ENCODE measurements around the gene EBPL. TPM values are rescaled to one million over a fixed set of nuclear protein-coding genes. Genes with fewer than 3 reads are reported as not detected.
"Not testable (repeated sequence)": the region's sequence is repeated elsewhere in the genome, so short reads cannot be mapped to it uniquely, and the experiment has no call there.

Gene EBPL
- total RNA-seq, 3 donors from 2014 or later (not counting 1 experiment from before 2014, with no cell fraction given), result 7.1 to 11.3 (median 10.7) TPM

DNA sequence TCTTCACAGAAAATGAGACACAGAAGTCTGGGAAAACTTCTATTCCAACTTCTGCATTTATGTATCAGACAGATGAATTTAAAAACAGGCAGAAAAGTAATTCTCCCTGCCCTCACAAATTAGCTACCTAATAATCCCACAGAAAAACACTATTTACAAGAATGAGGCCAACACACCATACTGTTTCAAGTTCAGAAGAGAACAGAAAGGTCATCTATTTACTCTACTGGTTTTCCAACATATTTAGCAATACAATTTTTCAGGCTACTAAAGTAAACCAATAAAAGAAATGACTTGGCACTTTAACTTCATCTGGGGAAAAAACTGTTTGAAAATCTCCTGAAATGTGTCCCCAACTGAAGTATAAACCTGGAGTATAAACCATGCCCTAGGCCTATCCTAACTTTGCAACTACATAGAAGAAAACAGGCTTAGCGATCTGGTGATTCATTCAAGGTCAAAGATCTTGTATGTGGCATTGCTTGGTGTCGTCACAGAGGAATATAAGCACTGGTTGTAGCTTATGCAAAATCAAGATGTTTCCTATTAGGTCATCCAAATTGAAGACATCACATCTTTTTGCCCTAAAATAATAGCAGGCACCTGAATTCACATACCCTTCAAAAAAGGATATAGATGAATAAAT, 20.1 kb upstream of the EBPL start:
- Mint-ChIP-seq H3K4me1 (peaks cover 0 to 5% of the 10 kb centered on the region in 2 donors), H3K27ac (no peak overlapping the region), H3K4me3 (no peak overlapping the region), H3K27me3 (ENCODE audit: low read depth in 2 of 2) (no peaks in the 10 kb centered on the region), H3K36me3 (peaks cover 23% of the 10 kb centered on the region), H3K9me3 (peaks cover 2 to 9% of the 10 kb centered on the region in 2 donors)
- WGBS (ENCODE audit: insufficient coverage), result 100% methylated on average over 2 of the region's 2 CpGs
- H3K4me1 ChIP-seq (ENCODE audit: control insufficient read depth, insufficient read depth, low read length), result no peaks in the 10 kb centered on the region
- ATAC-seq, result no peak
- no peaks in the 10 kb centered on the region for H3K27me3 ChIP-seq (ENCODE audit: control insufficient read depth, insufficient read depth, low read length)
- DNase-seq, result no peak
- H3K4me3 ChIP-seq (ENCODE audit: low read length), result no peak overlapping the region
- TF ChIP-seq, protein P1, sequence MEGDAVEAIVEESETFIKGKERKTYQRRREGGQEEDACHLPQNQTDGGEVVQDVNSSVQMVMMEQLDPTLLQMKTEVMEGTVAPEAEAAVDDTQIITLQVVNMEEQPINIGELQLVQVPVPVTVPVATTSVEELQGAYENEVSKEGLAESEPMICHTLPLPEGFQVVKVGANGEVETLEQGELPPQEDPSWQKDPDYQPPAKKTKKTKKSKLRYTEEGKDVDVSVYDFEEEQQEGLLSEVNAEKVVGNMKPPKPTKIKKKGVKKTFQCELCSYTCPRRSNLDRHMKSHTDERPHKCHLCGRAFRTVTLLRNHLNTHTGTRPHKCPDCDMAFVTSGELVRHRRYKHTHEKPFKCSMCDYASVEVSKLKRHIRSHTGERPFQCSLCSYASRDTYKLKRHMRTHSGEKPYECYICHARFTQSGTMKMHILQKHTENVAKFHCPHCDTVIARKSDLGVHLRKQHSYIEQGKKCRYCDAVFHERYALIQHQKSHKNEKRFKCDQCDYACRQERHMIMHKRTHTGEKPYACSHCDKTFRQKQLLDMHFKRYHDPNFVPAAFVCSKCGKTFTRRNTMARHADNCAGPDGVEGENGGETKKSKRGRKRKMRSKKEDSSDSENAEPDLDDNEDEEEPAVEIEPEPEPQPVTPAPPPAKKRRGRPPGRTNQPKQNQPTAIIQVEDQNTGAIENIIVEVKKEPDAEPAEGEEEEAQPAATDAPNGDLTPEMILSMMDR (IDR thresholded peaks at IDR 0.05), result no peak
- intact Hi-C loops (cut with micrococcal nuclease), result no loop called here
- H3K9me3 ChIP-seq (ENCODE audit: control insufficient read depth, insufficient read depth, low read length), result peaks cover under 1% of the 10 kb centered on the region
- H3K27ac ChIP-seq (ENCODE audit: low read length), result no peak overlapping the region
- peaks cover 31% of the 10 kb centered on the region for H3K36me3 ChIP-seq (ENCODE audit: control insufficient read depth, insufficient read depth, low read length)

DNA sequence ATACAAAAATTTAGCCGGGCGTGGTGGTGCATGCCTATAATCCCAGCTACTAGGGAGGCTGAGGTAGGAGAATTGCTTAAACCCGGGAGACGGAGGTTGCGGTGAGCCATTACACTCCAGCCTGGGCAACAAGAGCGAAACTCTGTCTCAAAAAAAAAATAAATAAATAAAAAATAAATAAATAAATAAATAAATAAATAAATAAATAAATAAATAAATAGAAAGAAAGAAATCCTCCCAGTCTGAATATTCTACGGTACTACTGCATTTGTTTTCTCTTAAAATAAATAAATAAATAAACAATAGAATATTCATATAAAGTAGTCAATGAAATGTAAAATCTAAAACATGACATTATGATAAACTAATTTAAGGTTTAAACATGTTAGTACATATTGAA, 13.0 kb upstream of the EBPL start:
- H3K36me3 ChIP-seq (ENCODE audit: control insufficient read depth, insufficient read depth, low read length), result peaks cover 45% of the 10 kb centered on the region
- WGBS (ENCODE audit: insufficient coverage), result no CpG with 5 or more reads among the region's 7 CpGs
- DNase-seq, result not testable (repeated sequence)

DNA sequence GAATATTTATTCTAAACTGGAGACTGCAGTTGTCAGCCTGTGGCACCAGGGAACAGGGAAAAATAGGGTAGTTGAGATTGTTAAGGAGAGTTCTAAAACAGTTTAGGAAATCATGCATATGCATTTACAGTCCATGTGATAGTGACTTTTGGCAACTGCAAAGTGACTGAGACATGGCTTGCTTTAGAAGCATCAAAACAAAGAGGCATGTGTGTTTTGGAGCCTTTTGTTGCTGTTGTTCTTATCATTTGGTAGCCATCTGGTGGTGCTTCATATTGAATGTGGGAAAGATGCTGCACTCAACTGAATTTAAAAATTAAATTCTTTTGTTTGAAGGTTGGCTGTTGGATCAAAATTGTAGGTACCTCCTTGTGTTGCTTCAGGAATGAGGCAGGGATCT, 10.2 kb upstream of the EBPL start:
- ATAC-seq, result no peak

More for the DNA sequence above, 13.0 kb upstream of the EBPL start:
- H3K4me1 ChIP-seq (ENCODE audit: control insufficient read depth, insufficient read depth, low read length); H3K4me1 Mint-ChIP-seq; H3K9me3 ChIP-seq (ENCODE audit: control insufficient read depth, insufficient read depth, low read length); intact Hi-C loops (cut with micrococcal nuclease); H3K27ac Mint-ChIP-seq; H3K4me3 ChIP-seq (ENCODE audit: low read length); H3K4me3 Mint-ChIP-seq; ATAC-seq; H3K9me3 Mint-ChIP-seq; H3K27me3 ChIP-seq (ENCODE audit: control insufficient read depth, insufficient read depth, low read length); H3K27me3 Mint-ChIP-seq (ENCODE audit: low read depth in 2 of 2); H3K27ac ChIP-seq (ENCODE audit: low read length): not testable (repeated sequence)
- peaks cover 11% of the 10 kb centered on the region for H3K36me3 Mint-ChIP-seq

GRCh38 chr13:49697468-49697867, 6.2 kb upstream of the EBPL start:
- no peak overlapping the region for H3K27ac Mint-ChIP-seq
- H3K4me3 Mint-ChIP-seq, result no peak overlapping the region
- TF ChIP-seq, protein P1 (IDR thresholded peaks at IDR 0.05), result no peak
- Histone ChIP-seq H3K4me3 (ENCODE audit: low read length) (no peak overlapping the region), H3K9me3 (ENCODE audit: control insufficient read depth, insufficient read depth, low read length) (no peaks in the 10 kb centered on the region), H3K36me3 (ENCODE audit: control insufficient read depth, insufficient read depth, low read length) (peaks cover 15% of the 10 kb centered on the region), H3K27me3 (ENCODE audit: control insufficient read depth, insufficient read depth, low read length) (no peaks in the 10 kb centered on the region), H3K27ac (ENCODE audit: low read length) (no peak overlapping the region), H3K4me1 (ENCODE audit: control insufficient read depth, insufficient read depth, low read length) (no peaks in the 10 kb centered on the region)
- DNase-seq (no peak), ATAC-seq (no peak)
- no peaks in the 10 kb centered on the region for H3K27me3 Mint-ChIP-seq (ENCODE audit: low read depth in 2 of 2)
- intact Hi-C loops (cut with micrococcal nuclease), result no loop called here
- 100% methylated on average over 1 of the region's 3 CpGs for WGBS (ENCODE audit: insufficient coverage)
- H3K9me3 Mint-ChIP-seq, result no peaks in the 10 kb centered on the region
- no peaks in the 10 kb centered on the region for H3K4me1 Mint-ChIP-seq
- peaks cover 11% of the 10 kb centered on the region for H3K36me3 Mint-ChIP-seq

More for the DNA sequence above, 10.2 kb upstream of the EBPL start:
- intact Hi-C loops (cut with micrococcal nuclease), result no loop called here
- TF ChIP-seq, protein P1 (IDR thresholded peaks at IDR 0.05), result no peak
- no peaks in the 10 kb centered on the region for H3K27me3 ChIP-seq (ENCODE audit: control insufficient read depth, insufficient read depth, low read length)
- Mint-ChIP-seq H3K4me1 (no peaks in the 10 kb centered on the region), H3K4me3 (no peak overlapping the region), H3K27ac (no peak overlapping the region), H3K27me3 (ENCODE audit: low read depth in 2 of 2) (no peaks in the 10 kb centered on the region), H3K9me3 (no peaks in the 10 kb centered on the region), H3K36me3 (peaks cover 11% of the 10 kb centered on the region)
- no peaks in the 10 kb centered on the region for H3K4me1 ChIP-seq (ENCODE audit: control insufficient read depth, insufficient read depth, low read length)
- H3K36me3 ChIP-seq (ENCODE audit: control insufficient read depth, insufficient read depth, low read length), result peaks cover 30% of the 10 kb centered on the region
- no peaks in the 10 kb centered on the region for H3K9me3 ChIP-seq (ENCODE audit: control insufficient read depth, insufficient read depth, low read length)
- H3K4me3 ChIP-seq (ENCODE audit: low read length), result no peak overlapping the region
- H3K27ac ChIP-seq (ENCODE audit: low read length), result no peak overlapping the region
- DNase-seq, result no peak

Measured in natural killer cell (primary cell).